ENCODE results near the gene C2CD2L.

DNA sequence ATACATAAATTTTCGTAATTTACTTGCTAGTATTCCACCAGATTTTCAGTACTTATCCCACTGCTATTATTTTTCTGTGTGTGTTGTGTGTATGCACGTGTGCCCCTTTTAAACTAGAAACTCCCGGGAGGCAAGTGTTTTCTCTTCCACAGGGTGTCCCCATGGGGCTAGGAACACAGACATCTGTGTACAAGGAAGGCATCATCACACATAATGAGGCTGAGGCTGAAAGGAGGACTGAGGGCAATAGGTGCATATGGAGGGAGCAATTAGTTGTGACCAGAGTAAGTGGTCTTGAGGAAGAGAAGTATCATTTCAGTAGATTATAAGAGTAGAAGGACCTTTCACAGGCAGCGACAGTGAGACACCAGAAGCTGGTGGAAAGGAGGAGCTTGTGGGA, 3.4 kb upstream of the C2CD2L start:
- TF ChIP-seq, protein P1, sequence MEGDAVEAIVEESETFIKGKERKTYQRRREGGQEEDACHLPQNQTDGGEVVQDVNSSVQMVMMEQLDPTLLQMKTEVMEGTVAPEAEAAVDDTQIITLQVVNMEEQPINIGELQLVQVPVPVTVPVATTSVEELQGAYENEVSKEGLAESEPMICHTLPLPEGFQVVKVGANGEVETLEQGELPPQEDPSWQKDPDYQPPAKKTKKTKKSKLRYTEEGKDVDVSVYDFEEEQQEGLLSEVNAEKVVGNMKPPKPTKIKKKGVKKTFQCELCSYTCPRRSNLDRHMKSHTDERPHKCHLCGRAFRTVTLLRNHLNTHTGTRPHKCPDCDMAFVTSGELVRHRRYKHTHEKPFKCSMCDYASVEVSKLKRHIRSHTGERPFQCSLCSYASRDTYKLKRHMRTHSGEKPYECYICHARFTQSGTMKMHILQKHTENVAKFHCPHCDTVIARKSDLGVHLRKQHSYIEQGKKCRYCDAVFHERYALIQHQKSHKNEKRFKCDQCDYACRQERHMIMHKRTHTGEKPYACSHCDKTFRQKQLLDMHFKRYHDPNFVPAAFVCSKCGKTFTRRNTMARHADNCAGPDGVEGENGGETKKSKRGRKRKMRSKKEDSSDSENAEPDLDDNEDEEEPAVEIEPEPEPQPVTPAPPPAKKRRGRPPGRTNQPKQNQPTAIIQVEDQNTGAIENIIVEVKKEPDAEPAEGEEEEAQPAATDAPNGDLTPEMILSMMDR (conservative IDR thresholded peaks at IDR 0.05 in 1 of 2, IDR thresholded peaks at IDR 0.05 in 1 of 2; ENCODE audit: low read depth in 1 of 2, low read length in 2 of 2), result no peak
- no peak for TF ChIP-seq EZH2 (IDR thresholded peaks at IDR 0.05; ENCODE audit: low read length, missing control alignments)

Measured in fibroblast of lung (primary cell).